Uterus (tissue), 4 donors: ENCODE results near the gene TFRC. TPM values are rescaled to one million over a fixed set of nuclear protein-coding genes. Genes with fewer than 3 reads are reported as not detected.

ENCODE experiments used
- DNase-seq, 2 donors: peaks; one replicate each; pipeline ENCODE4 v3.0.0-alpha.2; 2019 to 2020
- H3K27ac ChIP-seq, 2 donors: fragments of 200-600 bp; sonication (generic); 1 replicate in 1 of 2; 2 replicates in 1 of 2; pipeline ENCODE4 v1.5.1; 2016 to 2018
- H3K27me3 ChIP-seq, 2 donors: fragments of 200-600 bp; sonication (generic); one replicate each; pipeline ENCODE4 v1.5.1; 2018 to 2019; ENCODE audit warnings: control low read depth in 1 of 2
- H3K36me3 ChIP-seq, 2 donors: fragments of 200-600 bp; sonication (generic); one replicate each; pipeline ENCODE4 v1.5.1; 2019; ENCODE audit warnings: control low read depth in 1 of 2
- H3K4me1 ChIP-seq, 2 donors: fragments of 200-600 bp; sonication (generic); one replicate each; pipeline ENCODE4 v1.5.1; 2018 to 2019; ENCODE audit warnings: control low read depth in 1 of 2
- H3K4me3 ChIP-seq, 2 donors: fragments of 200-600 bp; sonication (generic); 1 replicate in 1 of 2; 2 replicates in 1 of 2; pipeline ENCODE4 v1.5.1; 2018 to 2019; ENCODE audit warnings: mild to moderate bottlenecking in 1 of 2
- H3K9me3 ChIP-seq, 2 donors: fragments of 200-600 bp; sonication (generic); one replicate each; pipeline ENCODE4 v1.5.1; 2019; ENCODE audit warnings: control low read depth in 1 of 2
- POLR2A ChIP-seq, 2 donors: fragments of 450-650 bp; IDR thresholded peaks; one replicate each; pipeline ENCODE4 v1.6.1; 2016; ENCODE audit warnings: antibody characterized with exemption in 2 of 2, mild to moderate bottlenecking in 1 of 2, moderate library complexity in 1 of 2
- intact Hi-C: fragments of 100-400 bp; cut with DNase I; formaldehyde crosslinking; loops from one replicate; pipeline ENCODE4 v1.15.1; 2023; ENCODE audit warnings: low total_unique reads
- total RNA-seq, 4 donors: library from RNA; depleted of rRNA in 3 of 4; stranded (reverse); fragments of >200 nt in 3 of 4; gene quantifications; one replicate each; pipeline versions ENCODE4 v1.1.0 to v1.2.4, GENCODE V29; 2014 to 2023
- TF ChIP-seq, protein P1 (sequence below), 4 experiments: fragments of 200-600 bp in 2 of 4; fragments of 450-650 bp in 2 of 4; sonication (generic) in 2 of 4; IDR thresholded peaks; one replicate each; pipeline ENCODE4 v1.5.1; 2016 to 2019; ENCODE audit warnings: antibody characterized with exemption in 4 of 4, mild to moderate bottlenecking in 2 of 4, moderate library complexity in 1 of 4
- donor health status: DM: yes; HTN: yes; CAD: no.

Gene TFRC
- total RNA-seq, 4 donors from 2014 or later: 29.5 to 87.7 (median 44.6) TPM

GRCh38 chr3:196055240-196055639, 26.6 kb downstream of the TFRC start:
- no peak for DNase-seq
- Histone ChIP-seq H3K27ac (no peak overlapping the region), H3K4me3 (no peak overlapping the region), H3K36me3 (no peaks in the 10 kb centered on the region), H3K4me1 (no peaks in the 10 kb centered on the region), H3K27me3 (no peaks in the 10 kb centered on the region), H3K9me3 (no peaks in the 10 kb centered on the region)
- intact Hi-C loops: no loop called here
- TF ChIP-seq, protein P1, sequence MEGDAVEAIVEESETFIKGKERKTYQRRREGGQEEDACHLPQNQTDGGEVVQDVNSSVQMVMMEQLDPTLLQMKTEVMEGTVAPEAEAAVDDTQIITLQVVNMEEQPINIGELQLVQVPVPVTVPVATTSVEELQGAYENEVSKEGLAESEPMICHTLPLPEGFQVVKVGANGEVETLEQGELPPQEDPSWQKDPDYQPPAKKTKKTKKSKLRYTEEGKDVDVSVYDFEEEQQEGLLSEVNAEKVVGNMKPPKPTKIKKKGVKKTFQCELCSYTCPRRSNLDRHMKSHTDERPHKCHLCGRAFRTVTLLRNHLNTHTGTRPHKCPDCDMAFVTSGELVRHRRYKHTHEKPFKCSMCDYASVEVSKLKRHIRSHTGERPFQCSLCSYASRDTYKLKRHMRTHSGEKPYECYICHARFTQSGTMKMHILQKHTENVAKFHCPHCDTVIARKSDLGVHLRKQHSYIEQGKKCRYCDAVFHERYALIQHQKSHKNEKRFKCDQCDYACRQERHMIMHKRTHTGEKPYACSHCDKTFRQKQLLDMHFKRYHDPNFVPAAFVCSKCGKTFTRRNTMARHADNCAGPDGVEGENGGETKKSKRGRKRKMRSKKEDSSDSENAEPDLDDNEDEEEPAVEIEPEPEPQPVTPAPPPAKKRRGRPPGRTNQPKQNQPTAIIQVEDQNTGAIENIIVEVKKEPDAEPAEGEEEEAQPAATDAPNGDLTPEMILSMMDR (IDR thresholded peaks at IDR 0.05): no peak
- TF ChIP-seq POLR2A (IDR thresholded peaks at IDR 0.05): no peak

- H3K9me3 ChIP-seq: no peaks in the 10 kb centered on the region
- no peak for DNase-seq
- no peaks in the 10 kb centered on the region for H3K36me3 ChIP-seq
- intact Hi-C loops: no loop called here
- H3K4me1 ChIP-seq: no peaks in the 10 kb centered on the region
- no peak for TF ChIP-seq POLR2A (IDR thresholded peaks at IDR 0.05)
- TF ChIP-seq, protein P1 (IDR thresholded peaks at IDR 0.05): no peak
- no peak overlapping the region for H3K27ac ChIP-seq
- H3K4me3 ChIP-seq: no peak overlapping the region
- no peaks in the 10 kb centered on the region for H3K27me3 ChIP-seq
These were observed 27.2 kb downstream of the TFRC start for GRCh38 chr3:196054661-196055060.

GRCh38 chr3:196053487-196053886, 28.4 kb downstream of the TFRC start:
- intact Hi-C loops: no loop called here
- Histone ChIP-seq H3K36me3 (no peaks in the 10 kb centered on the region), H3K4me3 (no peak overlapping the region), H3K9me3 (no peaks in the 10 kb centered on the region), H3K27me3 (no peaks in the 10 kb centered on the region), H3K4me1 (no peaks in the 10 kb centered on the region), H3K27ac (no peak overlapping the region)
- no peak for DNase-seq
- no peak for TF ChIP-seq POLR2A (IDR thresholded peaks at IDR 0.05)
- TF ChIP-seq, protein P1 (IDR thresholded peaks at IDR 0.05): no peak

- H3K4me1 ChIP-seq: no peaks in the 10 kb centered on the region
- intact Hi-C loops: no loop called here
- no peak overlapping the region for H3K27ac ChIP-seq
- TF ChIP-seq, protein P1 (IDR thresholded peaks at IDR 0.05): no peak
- TF ChIP-seq POLR2A (IDR thresholded peaks at IDR 0.05): no peak
- no peaks in the 10 kb centered on the region for H3K9me3 ChIP-seq
- no peak overlapping the region for H3K4me3 ChIP-seq
- no peaks in the 10 kb centered on the region for H3K36me3 ChIP-seq
- no peaks in the 10 kb centered on the region for H3K27me3 ChIP-seq
- DNase-seq: no peak
These were observed 30.4 kb downstream of the TFRC start for GRCh38 chr3:196051282-196052076.

- H3K27me3 ChIP-seq: no peaks in the 10 kb centered on the region
- H3K4me1 ChIP-seq: no peaks in the 10 kb centered on the region
- no peaks in the 10 kb centered on the region for H3K9me3 ChIP-seq
- H3K36me3 ChIP-seq: no peaks in the 10 kb centered on the region
- H3K4me3 ChIP-seq: no peak overlapping the region
- intact Hi-C loops: no loop called here
- H3K27ac ChIP-seq: no peak overlapping the region
- no peak for DNase-seq
- TF ChIP-seq, protein P1 (IDR thresholded peaks at IDR 0.05): no peak
- TF ChIP-seq POLR2A (IDR thresholded peaks at IDR 0.05): no peak
These were observed 31.3 kb downstream of the TFRC start for GRCh38 chr3:196050597-196050996.
